ENCODE data around the gene CFAP299. TPM values are rescaled to one million over a fixed set of nuclear protein-coding genes. Genes with fewer than 3 reads are reported as not detected.

CFAP299 gene
- total and polyA plus RNA-seq, 7 donors = 1.4 TPM; not detected in 6

DNA sequence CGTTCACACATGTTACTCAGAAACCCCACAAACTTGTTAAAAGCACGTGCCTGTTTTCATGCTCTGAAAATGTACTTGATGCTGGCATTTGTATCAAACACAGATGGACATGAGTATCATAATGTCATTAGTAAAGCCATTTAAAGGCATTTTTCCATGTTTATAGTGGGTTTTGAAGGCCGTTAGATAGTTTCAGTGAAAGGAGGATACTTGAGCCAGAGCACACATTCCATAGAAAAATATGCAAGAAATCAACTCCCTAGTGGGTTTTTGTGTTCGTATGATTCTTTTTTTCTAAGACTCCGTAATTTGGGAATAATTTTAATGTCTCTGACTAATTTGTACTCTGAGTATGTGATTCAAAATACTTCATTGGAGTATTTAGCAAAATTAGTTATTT lies 478.7 kb downstream of the CFAP299 start:
- WGBS, 2 donors = 67 to 78% methylated on average over 5 of the region's 5 CpGs

DNA sequence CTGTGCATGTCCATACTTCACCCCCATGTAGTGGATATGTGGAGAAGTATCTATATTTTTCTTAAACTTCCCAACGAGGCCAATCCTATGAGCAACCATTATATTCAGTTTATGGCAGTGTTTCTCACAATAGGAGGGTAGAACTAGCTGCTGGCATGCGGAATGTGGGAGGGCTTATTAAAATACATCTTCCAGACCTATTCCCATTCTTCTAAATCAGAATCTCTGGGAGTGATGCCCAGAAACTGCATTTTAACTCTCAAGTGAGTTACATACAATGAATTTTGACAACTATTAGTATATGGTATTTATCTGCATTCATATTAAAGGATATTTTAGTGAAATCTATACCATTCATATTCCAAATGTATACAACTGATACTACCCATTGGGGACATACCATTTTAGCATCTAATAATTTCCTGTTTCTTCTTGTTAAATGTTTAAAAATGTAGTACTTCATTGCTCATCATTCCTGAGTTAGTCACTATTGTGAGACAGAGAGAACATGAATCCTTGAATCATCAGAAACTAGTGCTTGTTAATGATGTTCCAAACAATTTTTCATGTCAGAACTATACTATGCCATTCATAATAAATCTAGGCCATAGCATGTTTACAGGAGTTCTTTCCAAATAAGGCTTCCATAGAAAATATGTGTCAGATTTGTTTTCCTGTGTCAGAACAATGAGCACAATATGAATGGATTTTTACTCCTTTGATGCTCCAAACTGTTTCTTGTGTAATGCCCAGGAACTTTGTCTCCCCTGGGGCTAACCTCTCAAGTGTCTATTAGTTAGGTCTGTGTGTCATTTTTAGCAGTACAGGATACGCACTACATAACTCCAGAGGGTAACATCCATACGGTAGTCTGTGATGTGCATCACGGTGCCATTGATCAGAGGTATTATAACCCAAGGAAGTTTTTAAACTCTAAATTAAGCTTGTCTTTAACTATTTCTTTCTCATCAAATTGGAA lies 496.1 kb downstream of the CFAP299 start:
- H3K4me3 ChIP-seq = no peak overlapping the region
- H3K27me3 ChIP-seq = no peaks in the 10 kb centered on the region
- peaks cover 0 to 8% (median 3%) of the 10 kb centered on the region in 4 donors for H3K4me1 ChIP-seq
- WGBS, 2 donors = 79 to 87% methylated on average over 5 of the region's 5 CpGs
- no peak for DNase-seq
- no peak overlapping the region for H3K27ac ChIP-seq
- intact Hi-C loops (cut with DNase I) = no loop called here
- TF ChIP-seq, protein P1, sequence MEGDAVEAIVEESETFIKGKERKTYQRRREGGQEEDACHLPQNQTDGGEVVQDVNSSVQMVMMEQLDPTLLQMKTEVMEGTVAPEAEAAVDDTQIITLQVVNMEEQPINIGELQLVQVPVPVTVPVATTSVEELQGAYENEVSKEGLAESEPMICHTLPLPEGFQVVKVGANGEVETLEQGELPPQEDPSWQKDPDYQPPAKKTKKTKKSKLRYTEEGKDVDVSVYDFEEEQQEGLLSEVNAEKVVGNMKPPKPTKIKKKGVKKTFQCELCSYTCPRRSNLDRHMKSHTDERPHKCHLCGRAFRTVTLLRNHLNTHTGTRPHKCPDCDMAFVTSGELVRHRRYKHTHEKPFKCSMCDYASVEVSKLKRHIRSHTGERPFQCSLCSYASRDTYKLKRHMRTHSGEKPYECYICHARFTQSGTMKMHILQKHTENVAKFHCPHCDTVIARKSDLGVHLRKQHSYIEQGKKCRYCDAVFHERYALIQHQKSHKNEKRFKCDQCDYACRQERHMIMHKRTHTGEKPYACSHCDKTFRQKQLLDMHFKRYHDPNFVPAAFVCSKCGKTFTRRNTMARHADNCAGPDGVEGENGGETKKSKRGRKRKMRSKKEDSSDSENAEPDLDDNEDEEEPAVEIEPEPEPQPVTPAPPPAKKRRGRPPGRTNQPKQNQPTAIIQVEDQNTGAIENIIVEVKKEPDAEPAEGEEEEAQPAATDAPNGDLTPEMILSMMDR (IDR thresholded peaks at IDR 0.05) = no peak
- TF ChIP-seq POLR2A (IDR thresholded peaks at IDR 0.05) (no peak), POLR2AphosphoS5 (IDR thresholded peaks at IDR 0.05) (no peak), EP300 (IDR thresholded peaks at IDR 0.05) (no peak)
- H3K9me3 ChIP-seq = no peaks in the 10 kb centered on the region
- no peaks in the 10 kb centered on the region for H3K36me3 ChIP-seq

More for the DNA sequence above, 478.7 kb downstream of the CFAP299 start:
- Histone ChIP-seq H3K36me3 (no peaks in the 10 kb centered on the region), H3K27me3 (no peaks in the 10 kb centered on the region), H3K27ac (no peak overlapping the region), H3K4me1 (no peaks in the 10 kb centered on the region), H3K4me3 (no peak overlapping the region), H3K9me3 (no peaks in the 10 kb centered on the region)
- no peak for DNase-seq
- TF ChIP-seq POLR2A (IDR thresholded peaks at IDR 0.05) (no peak), POLR2AphosphoS5 (IDR thresholded peaks at IDR 0.05) (no peak), EP300 (IDR thresholded peaks at IDR 0.05) (no peak)
- TF ChIP-seq, protein P1 (IDR thresholded peaks at IDR 0.05) = no peak
- intact Hi-C loops (cut with DNase I) = no loop called here

DNA sequence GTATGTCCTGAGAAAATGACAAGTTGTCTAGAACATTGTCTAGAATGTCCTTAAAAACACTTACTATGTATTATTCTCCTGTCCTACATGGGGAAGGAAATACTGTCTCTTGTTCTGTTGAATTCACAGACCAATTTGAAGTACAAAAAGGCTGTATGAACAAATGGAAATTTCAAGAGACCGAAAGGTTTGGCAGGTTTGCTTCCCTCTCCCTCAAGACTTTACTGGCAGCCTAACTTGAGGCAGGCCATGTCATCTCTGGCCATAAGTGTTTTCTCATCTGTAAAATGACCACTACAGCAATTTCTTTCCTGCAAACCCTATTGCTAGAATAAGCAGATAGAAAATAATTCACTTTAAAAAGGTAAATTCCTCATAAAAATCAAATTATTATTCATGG lies 503.8 kb downstream of the CFAP299 start:
- H3K27me3 ChIP-seq = no peaks in the 10 kb centered on the region
- H3K36me3 ChIP-seq = no peaks in the 10 kb centered on the region
- no peaks in the 10 kb centered on the region for H3K4me1 ChIP-seq
- TF ChIP-seq POLR2AphosphoS5 (IDR thresholded peaks at IDR 0.05) (no peak), EP300 (IDR thresholded peaks at IDR 0.05) (no peak), POLR2A (IDR thresholded peaks at IDR 0.05) (no peak)
- TF ChIP-seq, protein P1 (IDR thresholded peaks at IDR 0.05) = no peak
- 95 to 100% methylated on average over 1 of the region's 1 CpG for WGBS, 2 donors
- no peak overlapping the region for H3K27ac ChIP-seq
- H3K9me3 ChIP-seq = no peaks in the 10 kb centered on the region
- DNase-seq = no peak
- intact Hi-C loops (cut with DNase I) = no loop called here
- no peak overlapping the region for H3K4me3 ChIP-seq

DNA sequence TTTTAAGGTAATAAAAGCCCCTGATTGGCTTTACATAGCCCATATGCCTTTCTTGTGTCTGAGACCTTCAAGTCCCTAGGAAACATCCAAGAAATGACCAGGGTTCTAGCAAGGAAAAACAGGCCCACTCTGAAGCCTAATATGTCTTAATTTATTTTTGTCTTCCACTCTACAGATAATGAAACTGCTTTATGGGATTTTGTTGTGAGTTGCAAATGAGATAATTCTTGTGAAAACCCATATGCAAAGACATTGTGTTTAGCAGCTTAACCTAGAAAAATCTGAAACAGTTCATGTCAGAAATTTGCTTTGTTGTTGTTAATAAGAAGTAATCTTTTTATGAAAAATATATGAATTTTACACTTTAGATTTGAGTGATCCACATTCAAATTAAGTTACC lies 504.3 kb downstream of the CFAP299 start:
- no peaks in the 10 kb centered on the region for H3K36me3 ChIP-seq
- no peak overlapping the region for H3K27ac ChIP-seq
- no peaks in the 10 kb centered on the region for H3K4me1 ChIP-seq
- intact Hi-C loops (cut with DNase I) = no loop called here
- TF ChIP-seq POLR2AphosphoS5 (IDR thresholded peaks at IDR 0.05) = no peak
- H3K27me3 ChIP-seq = no peaks in the 10 kb centered on the region
- no peak for DNase-seq
- H3K4me3 ChIP-seq = no peak overlapping the region
- H3K9me3 ChIP-seq = no peaks in the 10 kb centered on the region

DNA sequence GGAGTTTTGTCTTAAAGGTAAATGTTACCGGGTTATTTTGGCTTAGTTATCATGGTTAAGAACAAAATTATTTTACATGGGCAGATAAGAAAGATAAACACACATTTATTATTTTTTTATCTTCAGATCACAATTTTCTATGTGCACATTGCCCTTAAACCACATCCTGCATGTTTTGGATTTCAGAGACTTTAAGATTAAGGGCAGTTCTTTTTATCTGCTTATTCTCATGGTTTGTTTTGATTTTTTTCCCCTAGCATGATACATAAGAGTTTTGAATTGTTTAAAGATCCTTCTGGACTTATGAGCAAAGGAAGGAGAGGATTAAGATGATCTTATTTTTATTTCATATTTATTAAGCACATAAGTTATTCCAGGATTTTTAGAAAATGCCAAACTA lies 504.9 kb downstream of the CFAP299 start:
- Histone ChIP-seq H3K27ac (no peak overlapping the region), H3K4me1 (no peaks in the 10 kb centered on the region), H3K4me3 (no peak overlapping the region), H3K36me3 (no peaks in the 10 kb centered on the region), H3K27me3 (no peaks in the 10 kb centered on the region), H3K9me3 (no peaks in the 10 kb centered on the region)
- WGBS, 2 donors = 22 to 59% methylated on average over 1 of the region's 1 CpG
- DNase-seq = no peak
- intact Hi-C loops (cut with DNase I) = no loop called here
- TF ChIP-seq EP300 (IDR thresholded peaks at IDR 0.05) = no peak
- TF ChIP-seq, protein P1 (IDR thresholded peaks at IDR 0.05) = no peak
- TF ChIP-seq POLR2AphosphoS5 (IDR thresholded peaks at IDR 0.05) = no peak
- TF ChIP-seq POLR2A (IDR thresholded peaks at IDR 0.05) = no peak
